GM12891 (cell line): ENCODE data around the gene ESRRG.

Source experiments
- DNase-seq: peaks from one replicate; pipeline ENCODE4 v3.0.0; 2011; ENCODE audit warnings: low spot score; ENCODE audit not compliant: insufficient read length
- FAIRE-seq: peaks from 2 replicates; lab custom pipeline; 2011; peaks lifted over from hg19 to GRCh38; lab: Jason Lieb, UNC
- PAX5 ChIP-seq: IDR thresholded peaks from 2 replicates; pipeline ENCODE4 v1.6.1; 2011; ENCODE audit warnings: low read length, moderate library complexity, mild to moderate bottlenecking; ENCODE audit not compliant: insufficient read depth, severe bottlenecking
- POLR2A ChIP-seq: IDR thresholded peaks from 2 replicates; pipeline ENCODE4 v1.6.1; 2011; ENCODE audit warnings: low read depth, low read length, control low read depth
- POLR2AphosphoS5 ChIP-seq: IDR thresholded peaks from 2 replicates; pipeline ENCODE4 v1.6.1; 2011; ENCODE audit warnings: low read depth, low read length, control low read depth
- POU2F2 ChIP-seq: IDR thresholded peaks from 2 replicates; pipeline ENCODE4 v1.6.1; 2011; ENCODE audit warnings: low read depth, mild to moderate bottlenecking, control low read depth, low read length, moderate library complexity
- SPI1 ChIP-seq: IDR thresholded peaks from 2 replicates; pipeline ENCODE4 v1.6.1; 2011; ENCODE audit warnings: low read depth, low read length, control low read depth
- TAF1 ChIP-seq: IDR thresholded peaks from 2 replicates; pipeline ENCODE4 v1.6.1; 2011; ENCODE audit warnings: low read depth, low read length, control low read depth

The ESRRG gene

GRCh38 chr1:216614011-216614934 is 109.0 kb downstream of the ESRRG start:
- TF ChIP-seq POLR2AphosphoS5 (no peak), SPI1 (no peak), PAX5 (no peak), TAF1 (no peak), POLR2A (no peak), POU2F2 (no peak)
- no peak for FAIRE-seq
- no peak for DNase-seq

- TF ChIP-seq SPI1, result no peak
- TF ChIP-seq POLR2AphosphoS5, result no peak
- no peak for TF ChIP-seq PAX5
- no peak for TF ChIP-seq TAF1
- TF ChIP-seq POU2F2, result no peak
- no peak for TF ChIP-seq POLR2A
- FAIRE-seq, result no peak
Measured at GRCh38 chr1:216612291-216612690, 110.9 kb downstream of the ESRRG start.

DNA sequence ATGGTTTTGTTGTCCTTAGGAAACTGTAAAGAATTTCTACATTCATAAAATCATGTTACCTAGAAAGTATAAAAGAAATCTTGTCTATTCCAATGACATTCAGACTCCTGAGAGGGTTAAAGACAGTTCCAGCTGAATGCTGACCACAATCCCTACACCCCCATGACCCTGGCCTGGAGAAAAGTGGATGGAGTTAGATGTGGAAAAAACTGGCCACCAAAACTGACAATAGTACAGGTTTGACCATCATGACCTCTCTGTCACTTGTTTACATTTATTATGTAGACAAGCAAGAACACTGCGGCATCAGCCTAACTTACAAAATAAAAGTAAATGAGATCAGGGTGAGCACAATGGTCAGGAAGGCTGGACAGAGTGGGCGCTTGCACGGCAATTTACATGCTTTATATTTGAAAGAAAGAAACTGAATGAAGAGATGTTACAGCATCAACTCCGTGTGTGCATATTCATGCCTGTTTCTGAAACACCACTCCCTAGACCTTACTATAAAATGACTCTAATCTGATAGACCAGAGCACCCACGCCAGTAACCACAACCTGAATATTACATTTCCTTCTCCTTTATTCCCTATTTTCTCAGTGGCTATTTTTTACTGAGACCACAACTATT is 116.0 kb downstream of the ESRRG start:
- TF ChIP-seq SPI1 (no peak), POLR2AphosphoS5 (no peak), PAX5 (no peak), TAF1 (no peak), POLR2A (no peak), POU2F2 (no peak)
- FAIRE-seq, result no peak
- DNase-seq, result no peak

More at GRCh38 chr1:216612291-216612690, 110.9 kb downstream of the ESRRG start:
- no peak for DNase-seq

GRCh38 chr1:216606047-216606637 is 117.1 kb downstream of the ESRRG start:
- DNase-seq (no peak), FAIRE-seq (no peak)
- TF ChIP-seq SPI1 (no peak), POLR2A (no peak), POLR2AphosphoS5 (no peak), POU2F2 (no peak), PAX5 (no peak), TAF1 (no peak)

DNA sequence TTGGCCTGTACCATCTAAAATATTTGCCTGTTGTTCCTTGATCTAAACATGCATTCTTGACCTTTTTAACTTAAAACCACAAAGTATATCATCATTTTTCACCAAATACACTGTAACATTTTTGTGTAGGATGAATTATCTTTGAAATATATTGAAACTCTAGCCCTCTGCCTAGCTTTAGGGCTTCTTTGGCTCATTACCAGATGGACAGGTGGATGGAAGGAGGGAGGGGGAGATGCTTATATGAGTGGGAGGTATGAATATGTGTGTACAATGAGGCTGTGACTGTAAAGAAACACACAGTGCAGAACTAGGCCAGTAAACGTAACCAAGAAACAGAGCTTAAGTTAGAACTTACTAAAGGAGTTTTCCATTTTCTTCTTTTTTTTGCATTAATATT is 118.5 kb downstream of the ESRRG start:
- TF ChIP-seq PAX5 (no peak), POU2F2 (no peak)
- DNase-seq (no peak), FAIRE-seq (no peak)

GRCh38 chr1:216600730-216601609 is 122.3 kb downstream of the ESRRG start:
- FAIRE-seq (peak; percentile 68), DNase-seq (peak; percentile 11)
- no peak for TF ChIP-seq SPI1
- no peak for TF ChIP-seq POLR2A
- no peak for TF ChIP-seq PAX5
- no peak for TF ChIP-seq POU2F2
- no peak for TF ChIP-seq POLR2AphosphoS5
- TF ChIP-seq TAF1, result no peak

- FAIRE-seq, result no peak
- no peak for DNase-seq
- TF ChIP-seq POLR2A (no peak), SPI1 (no peak), POLR2AphosphoS5 (no peak), POU2F2 (no peak), PAX5 (no peak), TAF1 (no peak)
Measured at GRCh38 chr1:216599851-216600250, 123.4 kb downstream of the ESRRG start.

GRCh38 chr1:216598448-216598847 is 124.8 kb downstream of the ESRRG start:
- no peak for TF ChIP-seq POLR2AphosphoS5
- no peak for TF ChIP-seq POU2F2
- TF ChIP-seq POLR2A, result no peak
- no peak for TF ChIP-seq PAX5
- no peak for TF ChIP-seq SPI1
- no peak for TF ChIP-seq TAF1
- no peak for DNase-seq
- FAIRE-seq, result no peak

GRCh38 chr1:216596281-216596862 is 126.9 kb downstream of the ESRRG start:
- DNase-seq (no peak), FAIRE-seq (no peak)
- TF ChIP-seq PAX5 (no peak), SPI1 (no peak)
